Trophoblast cell (in vitro differentiated cells and primary cell): Measurements from ENCODE around the gene YES1.
"Not testable (repeated sequence)": the region's sequence is repeated elsewhere in the genome, so short reads cannot be mapped to it uniquely, and the experiment has no call there.

ENCODE experiments used
- DNase-seq, 2 donors: peaks; one replicate each; pipeline ENCODE4 v3.0.0-alpha.2; 2016
- H2AFZ ChIP-seq: 2 replicates; pipeline ENCODE4 v1.6.1; 2013; ENCODE audit warnings: low read length, moderate library complexity, mild to moderate bottlenecking; ENCODE audit not compliant: insufficient read depth, poor library complexity
- H2AK5ac ChIP-seq: 2 replicates; pipeline ENCODE4 v1.6.1; 2013; ENCODE audit warnings: mild to moderate bottlenecking, low read length
- H2BK120ac ChIP-seq: 2 replicates; pipeline ENCODE4 v1.6.1; 2013; ENCODE audit warnings: low read length, mild to moderate bottlenecking, moderate library complexity; ENCODE audit not compliant: insufficient read depth, poor library complexity
- H2BK12ac ChIP-seq: 2 replicates; pipeline ENCODE4 v1.6.1; 2013; ENCODE audit warnings: mild to moderate bottlenecking, low read length, moderate library complexity
- H2BK5ac ChIP-seq: 2 replicates; pipeline ENCODE4 v1.6.1; 2013; ENCODE audit warnings: low read length, low read depth, moderate library complexity, mild to moderate bottlenecking; ENCODE audit not compliant: poor library complexity
- H3K14ac ChIP-seq: 2 replicates; pipeline ENCODE4 v1.6.1; 2013; ENCODE audit warnings: mild to moderate bottlenecking, low read length
- H3K18ac ChIP-seq: 2 replicates; pipeline ENCODE4 v1.6.1; 2013; ENCODE audit warnings: mild to moderate bottlenecking, low read length
- H3K23ac ChIP-seq: 2 replicates; pipeline ENCODE4 v1.6.1; 2013; ENCODE audit warnings: low read length
- H3K27ac ChIP-seq: 2 replicates; pipeline ENCODE4 v1.5.1; 2013; ENCODE audit warnings: low read depth, mild to moderate bottlenecking, inconsistent platforms, low read length, moderate library complexity
- H3K27me3 ChIP-seq: 2 replicates; pipeline ENCODE4 v1.6.1; 2013; ENCODE audit warnings: inconsistent platforms, mild to moderate bottlenecking, low read length, moderate library complexity; ENCODE audit not compliant: insufficient read depth
- H3K36me3 ChIP-seq, 2 experiments: 1 replicate in 1 of 2; 2 replicates in 1 of 2; pipeline ENCODE4 v1.6.1; 2013; ENCODE audit warnings: low read length in 2 of 2, mild to moderate bottlenecking in 2 of 2, moderate library complexity in 1 of 2; ENCODE audit not compliant: insufficient read depth in 2 of 2, control insufficient read depth in 1 of 2
- H3K4ac ChIP-seq: 2 replicates; pipeline ENCODE4 v1.6.1; 2013; ENCODE audit warnings: low read depth, mild to moderate bottlenecking, low read length, moderate library complexity
- H3K4me1 ChIP-seq, 2 experiments: 1 replicate in 1 of 2; 2 replicates in 1 of 2; pipeline ENCODE4 v1.6.1; 2013; ENCODE audit warnings: low read length in 2 of 2, mild to moderate bottlenecking in 2 of 2, moderate library complexity in 1 of 2; ENCODE audit not compliant: insufficient read depth in 2 of 2, control insufficient read depth in 1 of 2
- H3K4me2 ChIP-seq: 2 replicates; pipeline ENCODE4 v1.6.1; 2013; ENCODE audit warnings: inconsistent platforms, mild to moderate bottlenecking, low read length, moderate library complexity
- H3K4me3 ChIP-seq: 2 replicates; pipeline ENCODE4 v1.5.1; 2013; ENCODE audit warnings: mild to moderate bottlenecking, low read depth, low read length, inconsistent platforms
- H3K79me1 ChIP-seq: one replicate; pipeline ENCODE4 v1.6.1; 2013; ENCODE audit warnings: low read length
- H3K79me2 ChIP-seq: 2 replicates; pipeline ENCODE4 v1.6.1; 2013; ENCODE audit warnings: low read length, mild to moderate bottlenecking; ENCODE audit not compliant: control insufficient read depth, insufficient read depth, poor library complexity
- H3K9ac ChIP-seq: 2 replicates; pipeline ENCODE4 v1.6.1; 2013; ENCODE audit warnings: mild to moderate bottlenecking, low read length
- H3K9me3 ChIP-seq: 2 replicates; pipeline ENCODE4 v1.6.1; 2013; ENCODE audit warnings: low read depth, mild to moderate bottlenecking, control low read depth, inconsistent platforms, low read length; ENCODE audit not compliant: insufficient read depth
- H4K12ac ChIP-seq: 2 replicates; pipeline ENCODE4 v1.6.1; 2013; ENCODE audit warnings: low read depth, mild to moderate bottlenecking, low read length, moderate library complexity
- H4K8ac ChIP-seq: 2 replicates; pipeline ENCODE4 v1.6.1; 2013; ENCODE audit warnings: low read depth, mild to moderate bottlenecking, low read length, moderate library complexity
- H4K91ac ChIP-seq: one replicate; pipeline ENCODE4 v1.6.1; 2013; ENCODE audit warnings: low read depth, mild to moderate bottlenecking, low read length, moderate library complexity
- WGBS: extraction: QIAGEN DNeasy Blood & Tissue Kit; methylation state at CpG from one replicate; pipeline ENCODE4 v1.1.7; 2013; ENCODE audit warnings: missing lambda C conversion rate; ENCODE audit not compliant: insufficient read length, insufficient coverage; ENCODE audit errors: extremely low coverage; 5-methylcytosine and 5-hydroxymethylcytosine counted together

The YES1 gene

DNA sequence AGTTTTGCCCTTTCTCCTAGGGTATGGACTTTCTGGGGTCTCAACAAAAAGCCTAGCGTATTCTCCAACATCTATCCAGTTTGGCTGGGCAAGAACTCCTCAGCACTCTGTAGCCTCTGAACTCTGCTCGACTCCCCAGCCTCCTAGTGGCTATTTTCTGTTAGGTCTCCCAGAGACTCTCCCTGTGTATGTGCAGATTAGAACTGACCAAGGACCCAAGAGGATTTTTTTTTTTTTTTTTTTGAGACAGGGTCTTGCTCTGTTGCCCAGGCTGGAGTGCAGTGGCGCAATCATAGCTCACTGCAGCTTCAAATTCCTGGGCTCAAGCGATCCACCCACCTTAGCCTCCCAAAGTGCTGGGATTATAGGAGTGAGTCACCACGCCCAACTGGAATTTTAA is 81.9 kb downstream of the YES1 start:
- not testable (repeated sequence) for H3K27me3 ChIP-seq, H2AFZ ChIP-seq, H3K4ac ChIP-seq, H3K27ac ChIP-seq, H3K9ac ChIP-seq, H4K8ac ChIP-seq, H3K36me3 ChIP-seq, H3K18ac ChIP-seq, H2BK12ac ChIP-seq, H4K12ac ChIP-seq, H3K79me1 ChIP-seq, H3K4me1 ChIP-seq, H2BK5ac ChIP-seq, H3K4me3 ChIP-seq, H3K14ac ChIP-seq, H3K23ac ChIP-seq, H2AK5ac ChIP-seq, H3K9me3 ChIP-seq, H3K4me2 ChIP-seq, H3K79me2 ChIP-seq, H2BK120ac ChIP-seq, H4K91ac ChIP-seq
- WGBS: no CpG with 5 or more reads among the region's 5 CpGs
- peak in 1 of 2 donors; percentile 30 for DNase-seq

DNA sequence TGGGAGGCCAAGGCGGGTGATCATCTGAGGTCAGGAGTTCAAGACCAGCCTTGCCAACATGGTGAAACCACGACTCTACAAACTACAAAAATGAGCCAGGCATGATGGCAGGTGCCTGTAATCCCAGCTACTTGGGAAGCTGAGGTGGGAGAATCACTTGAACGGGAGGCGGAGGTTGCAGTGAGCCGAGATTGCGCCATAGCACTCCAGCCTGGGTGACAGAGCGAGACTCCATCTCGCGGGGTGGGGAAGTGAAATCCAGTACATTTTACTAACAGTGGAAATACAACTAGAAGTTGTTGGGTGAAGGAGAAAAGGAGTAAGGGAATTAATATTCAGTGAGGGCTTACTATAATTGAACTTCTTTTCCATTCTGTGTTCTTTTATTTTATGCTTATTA is 86.4 kb downstream of the YES1 start:
- no peak for DNase-seq
- no peak overlapping the region for H3K4me3 ChIP-seq
- no peak overlapping the region for H3K4ac ChIP-seq
- H3K9me3 ChIP-seq: no peaks in the 10 kb centered on the region
- H4K8ac ChIP-seq: no peak overlapping the region
- H3K79me1 ChIP-seq: no peaks in the 10 kb centered on the region
- H2BK120ac ChIP-seq: no peak overlapping the region
- no peak overlapping the region for H3K23ac ChIP-seq
- no peak overlapping the region for H3K4me2 ChIP-seq
- no peaks in the 10 kb centered on the region for H3K27me3 ChIP-seq
- H2BK5ac ChIP-seq: no peak overlapping the region
- no peaks in the 10 kb centered on the region for H3K79me2 ChIP-seq
- WGBS: no CpG with 5 or more reads among the region's 9 CpGs
- no peak overlapping the region for H2BK12ac ChIP-seq
- H3K4me1 ChIP-seq: no peaks in the 10 kb centered on the region
- H3K27ac ChIP-seq: no peak overlapping the region
- H4K91ac ChIP-seq: no peak overlapping the region
- H3K36me3 ChIP-seq: peaks cover 2 to 5% of the 10 kb centered on the region in 2 experiments
- no peak overlapping the region for H2AK5ac ChIP-seq
- no peak overlapping the region for H3K14ac ChIP-seq
- H2AFZ ChIP-seq: no peak overlapping the region
- no peak overlapping the region for H3K9ac ChIP-seq
- H3K18ac ChIP-seq: no peak overlapping the region
- no peak overlapping the region for H4K12ac ChIP-seq

DNA sequence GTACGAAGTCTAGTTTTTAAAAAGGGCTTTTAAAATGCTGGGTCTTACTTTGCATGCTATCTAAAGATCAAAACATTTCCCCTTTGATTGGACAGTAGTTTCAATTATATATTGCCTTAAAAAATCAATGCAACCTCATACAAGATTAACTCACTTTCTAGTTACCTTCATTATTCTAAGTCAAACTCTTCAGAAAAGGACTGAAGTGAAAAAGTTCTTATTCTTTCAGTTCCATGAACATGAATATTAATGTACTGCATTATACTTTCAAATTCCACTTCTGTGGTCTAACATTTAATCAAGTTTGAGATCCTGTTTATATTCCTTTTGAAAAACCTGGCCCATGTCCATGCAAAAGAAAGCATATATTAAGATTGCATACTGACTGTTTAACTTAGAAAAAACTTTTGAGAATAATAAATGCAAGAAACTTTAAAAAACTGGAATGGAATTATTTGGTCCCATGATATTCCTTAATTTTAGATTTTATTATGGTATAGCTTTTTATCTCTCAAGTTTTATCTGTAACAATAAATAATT is 88.4 kb downstream of the YES1 start:
- H4K8ac ChIP-seq: no peak overlapping the region
- H3K14ac ChIP-seq: no peak overlapping the region
- H3K4me1 ChIP-seq: no peaks in the 10 kb centered on the region
- H3K79me2 ChIP-seq: no peaks in the 10 kb centered on the region
- H3K23ac ChIP-seq: no peak overlapping the region
- H3K9ac ChIP-seq: no peak overlapping the region
- H3K36me3 ChIP-seq: peaks cover 5 to 7% of the 10 kb centered on the region in 2 experiments
- H3K27ac ChIP-seq: no peak overlapping the region
- no peak overlapping the region for H2BK120ac ChIP-seq
- no peak overlapping the region for H3K4me3 ChIP-seq
- H3K4me2 ChIP-seq: no peak overlapping the region
- H3K18ac ChIP-seq: no peak overlapping the region
- H2BK5ac ChIP-seq: no peak overlapping the region
- H2BK12ac ChIP-seq: no peak overlapping the region
- no peak overlapping the region for H3K4ac ChIP-seq
- H3K9me3 ChIP-seq: no peaks in the 10 kb centered on the region
- no peak for DNase-seq
- H2AFZ ChIP-seq: no peak overlapping the region
- WGBS: no CpG with 5 or more reads among the region's 1 CpG
- no peak overlapping the region for H4K91ac ChIP-seq
- no peaks in the 10 kb centered on the region for H3K79me1 ChIP-seq
- no peak overlapping the region for H2AK5ac ChIP-seq
- H3K27me3 ChIP-seq: no peaks in the 10 kb centered on the region
- H4K12ac ChIP-seq: no peak overlapping the region

DNA sequence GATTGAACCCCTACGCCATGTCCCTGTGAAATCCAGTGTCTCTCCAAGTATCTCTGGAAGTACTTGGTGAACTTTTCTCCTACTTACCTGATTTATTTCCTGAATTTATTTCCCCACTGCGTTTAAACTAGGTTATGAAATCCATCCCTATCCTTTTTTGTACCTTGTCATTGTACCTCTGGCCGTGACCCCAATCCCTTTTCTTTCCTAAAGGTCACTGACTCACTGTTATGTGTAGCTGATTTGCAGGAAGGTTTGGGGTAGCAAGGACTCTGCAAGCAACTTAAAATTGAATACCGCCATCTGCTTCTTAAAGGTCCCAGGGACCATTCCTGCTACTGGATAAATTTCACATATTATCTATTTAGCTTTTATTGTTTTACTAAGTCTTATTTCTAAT is 95.0 kb downstream of the YES1 start:
- Histone ChIP-seq H2AFZ (no peak overlapping the region), H2BK5ac (no peak overlapping the region), H2BK120ac (no peak overlapping the region), H3K36me3 (peaks cover 2 to 3% of the 10 kb centered on the region in 2 experiments), H3K4me2 (no peak overlapping the region), H3K9me3 (no peaks in the 10 kb centered on the region), H3K27me3 (no peaks in the 10 kb centered on the region), H3K18ac (no peak overlapping the region), H3K4me3 (no peak overlapping the region), H4K12ac (no peak overlapping the region), H4K91ac (no peak overlapping the region), H3K79me2 (peaks cover 5% of the 10 kb centered on the region), H2AK5ac (no peak overlapping the region), H3K4ac (no peak overlapping the region), H3K9ac (no peak overlapping the region), H3K14ac (no peak overlapping the region), H3K23ac (no peak overlapping the region), H4K8ac (no peak overlapping the region), H3K79me1 (peaks cover 7% of the 10 kb centered on the region), H3K4me1 (peaks cover 0 to 2% of the 10 kb centered on the region in 2 experiments), H2BK12ac (no peak overlapping the region), H3K27ac (no peak overlapping the region)
- WGBS: no CpG with 5 or more reads among the region's 4 CpGs
- DNase-seq: no peak
